Endodermal cell (in vitro differentiated cells): Measurements from ENCODE around the gene QSOX2. TPM values are rescaled to one million over a fixed set of nuclear protein-coding genes. Genes with fewer than 3 reads are reported as not detected.

Source experiments
- DNase-seq: peaks from one replicate; pipeline ENCODE4 v3.0.0-alpha.2; 2017
- H3K27ac ChIP-seq: 2 replicates; pipeline ENCODE4 v1.5.1; 2013; ENCODE audit warnings: mild to moderate bottlenecking, low read depth, low read length, moderate library complexity
- H3K27me3 ChIP-seq: 2 replicates; pipeline ENCODE4 v1.6.1; 2013; ENCODE audit warnings: mild to moderate bottlenecking, low read length, moderate library complexity; ENCODE audit not compliant: insufficient read depth, control insufficient read depth, poor library complexity, severe bottlenecking
- H3K36me3 ChIP-seq: 2 replicates; pipeline ENCODE4 v1.7.0; 2013; ENCODE audit warnings: mild to moderate bottlenecking, low read length, moderate library complexity; ENCODE audit not compliant: control insufficient read depth, insufficient read depth
- H3K4me1 ChIP-seq: one replicate; pipeline ENCODE4 v1.7.0; 2013; ENCODE audit warnings: low read length; ENCODE audit not compliant: control insufficient read depth, insufficient read depth
- H3K4me3 ChIP-seq: 2 replicates; pipeline ENCODE4 v1.5.1; 2013; ENCODE audit warnings: mild to moderate bottlenecking, low read length, moderate library complexity
- H3K9ac ChIP-seq: 2 replicates; pipeline ENCODE4 v1.6.1; 2013; ENCODE audit warnings: mild to moderate bottlenecking, low read length, moderate library complexity; ENCODE audit not compliant: poor library complexity, severe bottlenecking; ENCODE audit errors: extremely low read depth
- H3K9me3 ChIP-seq: 2 replicates; pipeline ENCODE4 v1.6.1; 2013; ENCODE audit warnings: mild to moderate bottlenecking, low read length, moderate library complexity; ENCODE audit not compliant: control insufficient read depth
- H3K27ac Mint-ChIP-seq: 2 replicates; pipeline ENCODE4 v1.8.0; 2020; ENCODE audit warnings: mixed read lengths
- H3K27me3 Mint-ChIP-seq: 2 replicates; pipeline ENCODE4 v1.8.0; 2021; ENCODE audit warnings: mild to moderate bottlenecking, mixed read lengths; ENCODE audit not compliant: insufficient read depth
- H3K36me3 Mint-ChIP-seq: 2 replicates; pipeline ENCODE4 v1.8.0; 2020; ENCODE audit warnings: low read depth, mixed read lengths
- H3K4me1 Mint-ChIP-seq: 2 replicates; pipeline ENCODE4 v1.8.0; 2020; ENCODE audit warnings: mixed read lengths
- H3K4me3 Mint-ChIP-seq: 2 replicates; pipeline ENCODE4 v1.8.0; 2020; ENCODE audit warnings: mild to moderate bottlenecking, moderate library complexity, mixed read lengths
- H3K9me3 Mint-ChIP-seq: 2 replicates; pipeline ENCODE4 v1.8.0; 2020; ENCODE audit warnings: mild to moderate bottlenecking, mixed read lengths
- CTCF ChIP-seq: fragments of 200-600 bp; sonication (generic); conservative IDR thresholded peaks from 2 replicates; pipeline ENCODE4 v1.5.0; 2021; ENCODE audit warnings: antibody characterized with exemption, mild to moderate bottlenecking
- WGBS, 2 experiments: methylation state at CpG; one replicate each; pipeline versions ENCODE4 v1.1.5 to v1.1.7; 2013; ENCODE audit warnings: missing lambda C conversion rate in 2 of 2, mixed read lengths in 1 of 2; ENCODE audit not compliant: insufficient coverage in 1 of 2, insufficient read length in 1 of 2; 5-methylcytosine and 5-hydroxymethylcytosine counted together
- total RNA-seq, 2 donors: library from RNA; stranded (reverse); fragmentation: NEBNext Ultra II Directional in 1 of 2; extraction: Animal tissue kit (Norgen Biotek cat#: 25700) in 1 of 2; gene quantifications; 2 replicates in 1 of 2; 3 replicates in 1 of 2; pipeline ENCODE4 v1.2.1, GENCODE V29; 2021

The QSOX2 gene
- total RNA-seq, 2 donors from 2014 or later, result 22.0 to 26.3 TPM

GRCh38 chr9:136182420-136182787 is 63.2 kb downstream of the QSOX2 start:
- no peak for TF ChIP-seq CTCF
- no peak overlapping the region for H3K9ac ChIP-seq
- no peaks in the 10 kb centered on the region for H3K9me3 ChIP-seq
- Mint-ChIP-seq H3K4me3 (no peak overlapping the region), H3K4me1 (peaks cover 13% of the 10 kb centered on the region), H3K36me3 (no peaks in the 10 kb centered on the region), H3K9me3 (no peaks in the 10 kb centered on the region), H3K27me3 (no peaks in the 10 kb centered on the region), H3K27ac (no peak overlapping the region)
- no peak overlapping the region for H3K4me3 ChIP-seq
- no peaks in the 10 kb centered on the region for H3K36me3 ChIP-seq
- DNase-seq, result no peak
- peaks cover 12% of the 10 kb centered on the region for H3K4me1 ChIP-seq
- 94 to 98% methylated on average over 12 to 14 of the region's 14 CpGs for WGBS, 2 experiments
- H3K27ac ChIP-seq, result no peak overlapping the region
- H3K27me3 ChIP-seq, result no peaks in the 10 kb centered on the region

- Histone ChIP-seq H3K36me3 (no peaks in the 10 kb centered on the region), H3K27me3 (no peaks in the 10 kb centered on the region), H3K9ac (no peak overlapping the region), H3K4me3 (no peak overlapping the region), H3K27ac (no peak overlapping the region), H3K9me3 (no peaks in the 10 kb centered on the region), H3K4me1 (peaks cover 12% of the 10 kb centered on the region)
- Mint-ChIP-seq H3K27ac (no peak overlapping the region), H3K36me3 (no peaks in the 10 kb centered on the region), H3K4me1 (peaks cover 13% of the 10 kb centered on the region), H3K27me3 (no peaks in the 10 kb centered on the region), H3K9me3 (no peaks in the 10 kb centered on the region), H3K4me3 (no peak overlapping the region)
- DNase-seq, result no peak
- 87 to 88% methylated on average over 6 to 8 of the region's 8 CpGs for WGBS, 2 experiments
- no peak for TF ChIP-seq CTCF
Measured at GRCh38 chr9:136181784-136182419, 63.7 kb downstream of the QSOX2 start.

GRCh38 chr9:136180586-136180985 is 65.0 kb downstream of the QSOX2 start:
- no peaks in the 10 kb centered on the region for H3K36me3 ChIP-seq
- H3K4me1 Mint-ChIP-seq, result peaks cover 13% of the 10 kb centered on the region
- H3K4me3 ChIP-seq, result no peak overlapping the region
- no peaks in the 10 kb centered on the region for H3K27me3 ChIP-seq
- no peak overlapping the region for H3K27ac ChIP-seq
- H3K27ac Mint-ChIP-seq, result no peak overlapping the region
- peaks cover 12% of the 10 kb centered on the region for H3K4me1 ChIP-seq
- no peak overlapping the region for H3K9ac ChIP-seq
- H3K27me3 Mint-ChIP-seq, result no peaks in the 10 kb centered on the region
- H3K36me3 Mint-ChIP-seq, result no peaks in the 10 kb centered on the region
- H3K9me3 ChIP-seq, result no peaks in the 10 kb centered on the region
- no peak overlapping the region for H3K4me3 Mint-ChIP-seq
- H3K9me3 Mint-ChIP-seq, result no peaks in the 10 kb centered on the region
- no peak for DNase-seq
- whole genome bisulfite sequencing, 2 experiments, result 90 to 98% methylated on average over 8 to 11 of the region's 11 CpGs
- TF ChIP-seq CTCF, result no peak
